Thyroid gland (tissue), 4 donors: ENCODE results near the gene IQCE.
"Not testable (repeated sequence)": the region's sequence is repeated elsewhere in the genome, so short reads cannot be mapped to it uniquely, and the experiment has no call there.

ENCODE experiments used
- CTCF ChIP-seq, 6 experiments: fragments of 200-600 bp in 3 of 6; fragments of 450-650 bp in 3 of 6; sonication (generic) in 3 of 6; IDR thresholded peaks; one replicate each; pipeline ENCODE4 v1.5.1; 2016 to 2019; ENCODE audit warnings: antibody characterized with exemption in 6 of 6, mild to moderate bottlenecking in 2 of 6, inconsistent platforms in 1 of 6, moderate library complexity in 1 of 6
- POLR2A ChIP-seq, 2 donors: fragments of 450-650 bp; IDR thresholded peaks; one replicate each; pipeline ENCODE4 v1.6.1; 2017; ENCODE audit warnings: antibody characterized with exemption in 2 of 2, mild to moderate bottlenecking in 2 of 2, moderate library complexity in 1 of 2

- TF ChIP-seq CTCF, POLR2A (IDR thresholded peaks at IDR 0.05): not testable (repeated sequence)
Observed at GRCh38 chr7:2534214-2534613, 24.6 kb upstream of the IQCE start.
